Stomach (tissue), 9 donors: ENCODE results near the gene FCRL6. TPM values are rescaled to one million over a fixed set of nuclear protein-coding genes. Genes with fewer than 3 reads are reported as not detected.

Source experiments
- DNase-seq, 2 donors: peaks; one replicate each; pipeline versions ENCODE4 v3.0.0 to v3.0.0-alpha.2; 2013 to 2019
- H3K27ac ChIP-seq, 5 donors: fragments of 200-600 bp in 4 of 5; sonication (generic) in 4 of 5; one replicate each; pipeline ENCODE4 v1.5.1; 2013 to 2019; ENCODE audit warnings: mild to moderate bottlenecking in 1 of 5, moderate library complexity in 1 of 5
- H3K27me3 ChIP-seq, 3 donors: fragments of 200-600 bp; sonication (generic); one replicate each; pipeline ENCODE4 v1.5.1; 2017 to 2019; ENCODE audit warnings: mixed run types in 1 of 3
- H3K36me3 ChIP-seq, 4 donors: fragments of 200-600 bp; sonication (generic); 1 replicate in 3 of 4; 2 replicates in 1 of 4; pipeline ENCODE4 v1.5.1; 2016 to 2019
- H3K4me1 ChIP-seq, 4 donors: fragments of 200-600 bp; sonication (generic); one replicate each; pipeline ENCODE4 v1.5.1; 2016 to 2019
- H3K4me3 ChIP-seq, 4 donors: fragments of 200-600 bp; sonication (generic) in 3 of 4; one replicate each; pipeline ENCODE4 v1.5.1; 2016 to 2019; ENCODE audit warnings: mild to moderate bottlenecking in 1 of 4
- H3K9me3 ChIP-seq, 4 donors: fragments of 200-600 bp; sonication (generic); one replicate each; pipeline ENCODE4 v1.5.1; 2016 to 2019
- EP300 ChIP-seq: sonication (generic); formaldehyde crosslinking; IDR thresholded peaks from one replicate; pipeline ENCODE4 v1.6.1; 2017; ENCODE audit warnings: antibody characterized with exemption
- POLR2A ChIP-seq, 4 donors: fragments of 450-650 bp; IDR thresholded peaks; one replicate each; pipeline ENCODE4 v1.6.1; 2016; ENCODE audit warnings: antibody characterized with exemption in 4 of 4, control low read depth in 2 of 4, mild to moderate bottlenecking in 1 of 4, moderate library complexity in 1 of 4
- POLR2AphosphoS5 ChIP-seq, 3 donors: sonication (generic); formaldehyde crosslinking; IDR thresholded peaks; one replicate each; pipeline ENCODE4 v1.6.1; 2016; ENCODE audit warnings: antibody characterized with exemption in 3 of 3
- WGBS, 5 donors: extraction: QIAGEN DNeasy Blood & Tissue Kit in 3 of 5; methylation state at CpG; one replicate each; pipeline versions ENCODE4 v1.1.5 to v1.1.7; 2013 to 2018; 5-methylcytosine and 5-hydroxymethylcytosine counted together
- intact Hi-C: fragments of 100-400 bp; cut with DNase I; formaldehyde crosslinking; loops from one replicate; pipeline ENCODE4 v1.15.1; 2023; ENCODE audit warnings: low total_unique reads
- polyA plus RNA-seq, 3 donors: library from polyadenylated mRNA; stranded (reverse); fragments of 200-250 nt; gene quantifications; one replicate each; pipeline ENCODE4 v1.2.3, GENCODE V29; 2013
- total RNA-seq, 5 donors: library from RNA; depleted of rRNA; stranded (reverse); fragments of >200 nt; gene quantifications; one replicate each; pipeline versions ENCODE4 v1.1.0 to v1.2.3, GENCODE V29; 2014 to 2016
- TF ChIP-seq, protein P1 (sequence below), 7 experiments: fragments of 450-650 bp in 4 of 7; fragments of 200-600 bp in 3 of 7; sonication (generic) in 3 of 7; IDR thresholded peaks; one replicate each; pipeline ENCODE4 v1.5.1; 2016 to 2019; ENCODE audit warnings: antibody characterized with exemption in 7 of 7, control low read depth in 2 of 7, mild to moderate bottlenecking in 1 of 7
- donor health status: healthy with polysubstance abuse.
- donor health status: Bipolar disorder and iron deficiency.
- donor health status: healthy.

FCRL6 gene
- total and polyA plus RNA-seq, 8 donors: not detected

DNA sequence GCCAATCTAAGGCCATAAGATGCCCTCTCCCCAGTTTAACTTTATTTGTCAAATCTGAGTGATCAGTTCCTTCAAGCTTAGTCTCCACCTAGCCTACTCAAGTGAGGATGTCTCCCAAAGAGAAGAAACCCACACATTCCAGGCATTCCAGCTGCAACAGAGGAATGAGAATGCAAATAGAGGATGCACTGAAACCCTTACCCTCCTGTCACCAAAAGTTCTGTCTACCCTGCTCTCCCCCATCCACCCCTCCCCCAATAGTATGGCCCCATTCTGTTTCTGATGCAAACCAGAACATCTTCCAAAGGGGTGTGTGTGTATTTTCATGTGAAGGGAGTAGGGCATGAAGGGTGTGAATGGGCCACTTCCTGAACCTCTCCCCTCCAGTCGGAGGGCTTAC is 18.4 kb upstream of the FCRL6 start:
- no peaks in the 10 kb centered on the region for H3K27me3 ChIP-seq
- peaks cover 0 to 34% (median 19%) of the 10 kb centered on the region in 4 donors for H3K4me1 ChIP-seq
- TF ChIP-seq, protein P1, sequence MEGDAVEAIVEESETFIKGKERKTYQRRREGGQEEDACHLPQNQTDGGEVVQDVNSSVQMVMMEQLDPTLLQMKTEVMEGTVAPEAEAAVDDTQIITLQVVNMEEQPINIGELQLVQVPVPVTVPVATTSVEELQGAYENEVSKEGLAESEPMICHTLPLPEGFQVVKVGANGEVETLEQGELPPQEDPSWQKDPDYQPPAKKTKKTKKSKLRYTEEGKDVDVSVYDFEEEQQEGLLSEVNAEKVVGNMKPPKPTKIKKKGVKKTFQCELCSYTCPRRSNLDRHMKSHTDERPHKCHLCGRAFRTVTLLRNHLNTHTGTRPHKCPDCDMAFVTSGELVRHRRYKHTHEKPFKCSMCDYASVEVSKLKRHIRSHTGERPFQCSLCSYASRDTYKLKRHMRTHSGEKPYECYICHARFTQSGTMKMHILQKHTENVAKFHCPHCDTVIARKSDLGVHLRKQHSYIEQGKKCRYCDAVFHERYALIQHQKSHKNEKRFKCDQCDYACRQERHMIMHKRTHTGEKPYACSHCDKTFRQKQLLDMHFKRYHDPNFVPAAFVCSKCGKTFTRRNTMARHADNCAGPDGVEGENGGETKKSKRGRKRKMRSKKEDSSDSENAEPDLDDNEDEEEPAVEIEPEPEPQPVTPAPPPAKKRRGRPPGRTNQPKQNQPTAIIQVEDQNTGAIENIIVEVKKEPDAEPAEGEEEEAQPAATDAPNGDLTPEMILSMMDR (IDR thresholded peaks at IDR 0.05): no peak
- TF ChIP-seq POLR2AphosphoS5 (IDR thresholded peaks at IDR 0.05) (no peak), POLR2A (IDR thresholded peaks at IDR 0.05) (no peak), EP300 (no peak)
- intact Hi-C loops: no loop called here
- 72 to 93% (median 91%) methylated on average over 1 of the region's 1 CpG for WGBS, 5 donors
- H3K4me3 ChIP-seq: no peak overlapping the region
- no peaks in the 10 kb centered on the region for H3K9me3 ChIP-seq
- no peak for DNase-seq
- peaks cover 0 to 4% (median 0%) of the 10 kb centered on the region in 4 donors for H3K36me3 ChIP-seq
- H3K27ac ChIP-seq: no peak overlapping the region

DNA sequence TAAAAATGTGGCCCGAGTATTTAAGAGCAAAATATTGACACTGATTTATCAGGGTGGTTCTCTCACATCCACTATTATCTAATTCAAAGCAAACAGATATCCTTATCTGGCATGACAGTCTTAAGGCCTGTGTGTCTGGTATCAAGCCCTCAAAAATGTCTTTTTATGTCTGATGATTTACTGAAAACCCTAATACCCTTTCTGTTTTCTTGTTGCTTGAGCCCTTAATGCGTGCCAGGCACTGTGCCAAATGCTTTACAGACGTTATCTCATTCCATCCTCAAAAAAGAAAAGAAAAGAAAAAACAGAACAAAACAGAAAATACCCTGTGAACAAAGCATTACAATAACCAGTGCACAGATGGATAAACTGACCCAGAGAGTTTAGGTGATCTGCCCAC is 15.7 kb upstream of the FCRL6 start:
- peak in 1 of 2 donors; percentile 24 for DNase-seq
- no peak overlapping the region for H3K27ac ChIP-seq
- WGBS, 5 donors: 18 to 32% (median 24%) methylated on average over 3 of the region's 3 CpGs
- intact Hi-C loops: no loop called here
- peaks cover 0 to 24% (median 9%) of the 10 kb centered on the region in 4 donors for H3K4me1 ChIP-seq
- H3K36me3 ChIP-seq: peaks cover 0 to 4% (median 0%) of the 10 kb centered on the region in 4 donors
- no peaks in the 10 kb centered on the region for H3K9me3 ChIP-seq
- no peak for TF ChIP-seq EP300
- TF ChIP-seq, protein P1 (IDR thresholded peaks at IDR 0.05): no peak
- no peak for TF ChIP-seq POLR2AphosphoS5 (IDR thresholded peaks at IDR 0.05)
- TF ChIP-seq POLR2A (IDR thresholded peaks at IDR 0.05): no peak
- peaks cover 0 to 2% (median 0%) of the 10 kb centered on the region in 3 donors for H3K27me3 ChIP-seq
- no peak overlapping the region for H3K4me3 ChIP-seq

DNA sequence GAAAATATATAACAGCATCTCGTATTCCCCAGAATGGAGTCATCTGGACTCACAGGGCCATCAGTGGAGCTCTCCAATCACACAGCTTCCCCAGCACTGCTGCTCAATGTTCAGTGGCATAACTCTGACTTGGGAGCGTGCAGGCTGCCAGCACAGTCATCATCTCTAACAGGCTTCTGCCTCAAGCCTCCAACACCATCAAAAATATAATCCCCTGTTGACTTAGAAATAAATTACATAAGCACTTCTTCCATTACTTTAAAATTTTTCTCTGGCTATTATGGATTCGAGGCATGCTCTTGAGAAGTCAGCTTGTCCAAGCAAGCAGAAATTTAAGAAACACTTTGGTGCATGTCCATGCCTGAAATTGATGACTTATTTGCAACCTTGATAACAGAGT is 15.2 kb upstream of the FCRL6 start:
- H3K27me3 ChIP-seq: peaks cover 0 to 7% (median 0%) of the 10 kb centered on the region in 3 donors
- no peaks in the 10 kb centered on the region for H3K9me3 ChIP-seq
- H3K36me3 ChIP-seq: peaks cover 0 to 4% (median 0%) of the 10 kb centered on the region in 4 donors
- DNase-seq: peak in 1 of 2 donors; percentile 61
- peaks cover 0 to 19% (median 4%) of the 10 kb centered on the region in 4 donors for H3K4me1 ChIP-seq
- TF ChIP-seq EP300: no peak
- no peak for TF ChIP-seq POLR2A (IDR thresholded peaks at IDR 0.05)
- no peak for TF ChIP-seq POLR2AphosphoS5 (IDR thresholded peaks at IDR 0.05)
- TF ChIP-seq, protein P1 (IDR thresholded peaks at IDR 0.05): no peak
- intact Hi-C loops: no loop called here
- no peak overlapping the region for H3K27ac ChIP-seq
- 61 to 71% (median 65%) methylated on average over 3 of the region's 3 CpGs for WGBS, 5 donors
- no peak overlapping the region for H3K4me3 ChIP-seq

DNA sequence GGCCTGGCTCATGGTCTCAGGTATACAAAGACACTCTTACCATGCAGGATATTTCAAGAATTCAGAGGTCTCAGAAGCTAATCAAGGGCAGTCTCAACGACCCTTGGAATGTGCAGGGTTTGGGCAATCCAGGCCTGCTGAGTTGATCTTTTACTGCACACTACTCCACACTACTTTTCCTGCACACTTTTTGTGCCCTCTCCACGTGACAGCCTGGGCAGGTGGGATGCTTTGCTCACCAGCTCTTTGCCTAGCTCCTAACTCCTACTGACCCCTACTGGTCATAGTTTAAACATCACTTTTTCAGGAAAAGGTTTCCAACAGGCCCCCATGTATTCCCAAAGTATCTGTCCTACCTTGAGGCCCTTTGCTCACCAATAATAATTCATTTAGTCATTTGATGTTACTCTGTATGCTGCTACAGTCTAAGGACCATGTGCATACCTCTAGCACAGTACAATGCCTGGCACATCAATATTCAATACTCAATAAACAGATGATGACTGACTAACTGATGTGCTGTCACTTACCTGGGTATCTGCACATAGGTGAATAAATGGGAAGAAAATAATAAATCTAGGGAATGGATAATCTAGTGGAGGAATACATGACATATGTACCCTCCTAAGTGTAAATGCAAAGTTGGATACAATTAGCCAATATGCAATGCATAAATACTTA is 11.8 kb upstream of the FCRL6 start:
- H3K9me3 ChIP-seq: no peaks in the 10 kb centered on the region
- intact Hi-C loops: loop anchor here (10.0 kb wide), 1 partner anchor 214 kb away; no protein-coding TSS in a partner anchor
- peaks cover 0 to 16% (median 0%) of the 10 kb centered on the region in 4 donors for H3K4me1 ChIP-seq
- no peak overlapping the region for H3K27ac ChIP-seq
- peaks cover 0 to 33% (median 5%) of the 10 kb centered on the region in 3 donors for H3K27me3 ChIP-seq
- peak in 1 of 2 donors; percentile 49 for DNase-seq
- H3K4me3 ChIP-seq: no peak overlapping the region
- 7 to 16% (median 10%) methylated on average over 2 of the region's 2 CpGs for WGBS, 5 donors
- TF ChIP-seq EP300 (no peak), POLR2A (IDR thresholded peaks at IDR 0.05) (no peak), POLR2AphosphoS5 (IDR thresholded peaks at IDR 0.05) (no peak)
- TF ChIP-seq, protein P1 (IDR thresholded peaks at IDR 0.05): peak in 3 of 7 experiments; percentile 44 to 51 (median 44)
- H3K36me3 ChIP-seq: no peaks in the 10 kb centered on the region
